ENCODE results near the gene C16orf78. TPM values are rescaled to one million over a fixed set of nuclear protein-coding genes. Genes with fewer than 3 reads are reported as not detected.
"Not testable (repeated sequence)": the region's sequence is repeated elsewhere in the genome, so short reads cannot be mapped to it uniquely, and the experiment has no call there.

C16orf78 gene
- total and polyA plus RNA-seq, 2 donors (not counting 1 experiment from before 2014, with no cell fraction given), result not detected

DNA sequence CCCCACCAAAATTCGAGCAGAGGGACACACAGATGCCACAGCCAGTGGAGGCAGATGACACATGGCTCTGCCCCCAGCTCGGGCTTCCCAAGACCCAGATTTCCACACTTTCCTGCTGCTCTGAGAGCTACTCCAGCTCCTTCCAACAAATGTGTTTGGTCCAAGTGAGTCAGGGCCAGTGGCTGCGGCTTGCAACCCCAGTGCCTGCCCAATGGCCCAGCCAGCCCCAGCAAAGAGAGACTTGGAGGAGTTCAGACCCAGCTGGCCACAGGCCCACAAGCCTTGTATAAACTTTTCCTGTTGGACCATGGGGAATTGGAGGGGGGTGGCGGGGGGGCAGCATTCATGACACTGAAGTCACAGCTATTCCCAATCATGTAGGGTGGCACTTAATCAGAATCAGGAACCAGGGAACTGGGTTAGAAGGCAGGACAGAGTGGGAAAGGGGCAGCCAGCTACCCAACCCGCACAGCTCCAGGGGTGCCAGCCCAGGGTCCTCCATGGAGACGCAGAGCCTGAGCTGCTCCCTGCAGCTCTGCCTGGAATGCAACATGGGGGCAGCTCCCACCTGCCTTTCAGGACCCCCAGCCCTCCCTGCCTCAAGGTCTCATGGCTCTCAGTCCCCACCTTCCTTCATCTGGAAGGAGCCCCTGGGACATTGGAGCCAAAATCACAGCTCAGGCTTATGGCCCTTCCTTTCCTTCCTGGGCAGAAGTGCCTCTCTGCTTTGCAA is 17.5 kb upstream of the C16orf78 start:
- Histone ChIP-seq H3K79me2 (ENCODE audit: control insufficient read depth, insufficient read depth, low read length) (no peaks in the 10 kb centered on the region), H3K9me3 (ENCODE audit: control insufficient read depth, insufficient read depth, low read depth, low read length) (no peaks in the 10 kb centered on the region), H2AFZ (ENCODE audit: low read length) (no peak overlapping the region), H3K4me1 (ENCODE audit: control insufficient read depth, extremely low read depth, insufficient read depth, low read length) (no peaks in the 10 kb centered on the region), H3K27ac (ENCODE audit: insufficient read depth, low read length) (no peak overlapping the region), H4K20me1 (ENCODE audit: control insufficient read depth, extremely low read depth, insufficient read depth, low read length) (no peaks in the 10 kb centered on the region), H3K4me2 (ENCODE audit: extremely low read depth, insufficient read depth, low read length) (no peak overlapping the region), H3K27me3 (ENCODE audit: control insufficient read depth, insufficient read depth, low read length) (no peaks in the 10 kb centered on the region), H3K36me3 (ENCODE audit: control insufficient read depth, insufficient read depth, low read length) (no peaks in the 10 kb centered on the region), H3K4me3 (replicated peaks in 1 of 4; ENCODE audit: control extremely low read depth in 1 of 4, insufficient read depth in 1 of 4, low read depth in 3 of 4, low read length in 4 of 4) (no peak overlapping the region), H3K9ac (ENCODE audit: insufficient read depth, low read length) (no peak overlapping the region)
- DNase-seq (ENCODE audit: low read depth in 2 of 2), result no peak
- TF ChIP-seq EZH2 (IDR thresholded peaks at IDR 0.05; ENCODE audit: low read length, missing control alignments), result no peak
- no peak for TF ChIP-seq CTCF (conservative IDR thresholded peaks at IDR 0.05 in 1 of 2, IDR thresholded peaks at IDR 0.05 in 1 of 2; ENCODE audit: low read depth in 1 of 2, low read length in 2 of 2)

DNA sequence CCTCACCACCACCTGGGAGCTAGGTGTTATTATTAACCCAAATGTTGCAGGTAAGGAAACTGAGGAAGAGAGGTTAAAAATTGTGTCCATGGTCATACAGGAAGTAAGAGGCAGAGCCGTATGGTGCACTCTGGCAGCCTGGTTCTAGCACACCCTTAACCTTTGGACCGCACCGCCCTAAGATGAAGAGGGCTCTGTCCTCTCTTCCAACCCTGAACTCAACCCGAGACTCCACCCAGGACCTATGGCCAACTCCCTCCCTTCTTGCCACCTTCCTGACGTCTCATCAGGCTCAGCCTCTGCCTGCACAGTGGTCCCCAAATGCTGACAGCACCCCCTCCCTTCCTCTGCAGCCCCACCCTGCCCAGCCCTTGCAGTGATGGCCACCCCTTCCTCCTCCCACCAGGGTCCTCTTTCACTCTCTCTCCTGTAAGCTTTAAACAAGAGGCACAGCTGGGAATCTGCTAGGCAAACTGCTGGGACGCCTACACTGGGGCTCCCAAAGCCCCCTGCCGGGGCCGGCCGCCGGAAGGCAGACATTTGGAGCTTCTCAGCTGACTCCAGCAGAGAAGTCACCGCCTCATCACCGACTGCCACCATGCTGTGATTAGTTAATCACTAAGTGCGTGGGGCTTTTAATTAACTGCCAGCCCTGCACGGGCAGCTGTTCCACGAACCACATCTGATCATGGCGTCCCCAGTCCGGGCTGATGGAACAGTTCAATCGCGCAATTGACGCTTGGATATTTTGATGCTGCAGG is 16.7 kb upstream of the C16orf78 start:
- H3K4me1 ChIP-seq (ENCODE audit: control insufficient read depth, extremely low read depth, insufficient read depth, low read length), result no peaks in the 10 kb centered on the region
- H3K27me3 ChIP-seq (ENCODE audit: control insufficient read depth, insufficient read depth, low read length), result no peaks in the 10 kb centered on the region
- H3K9me3 ChIP-seq (ENCODE audit: control insufficient read depth, insufficient read depth, low read depth, low read length), result no peaks in the 10 kb centered on the region
- no peak overlapping the region for H2AFZ ChIP-seq (ENCODE audit: low read length)
- no peaks in the 10 kb centered on the region for H4K20me1 ChIP-seq (ENCODE audit: control insufficient read depth, extremely low read depth, insufficient read depth, low read length)
- no peaks in the 10 kb centered on the region for H3K79me2 ChIP-seq (ENCODE audit: control insufficient read depth, insufficient read depth, low read length)
- H3K27ac ChIP-seq (ENCODE audit: insufficient read depth, low read length), result no peak overlapping the region
- no peak overlapping the region for H3K9ac ChIP-seq (ENCODE audit: insufficient read depth, low read length)
- H3K4me3 ChIP-seq (replicated peaks in 1 of 4; ENCODE audit: control extremely low read depth in 1 of 4, insufficient read depth in 1 of 4, low read depth in 3 of 4, low read length in 4 of 4), result no peak overlapping the region
- no peak for DNase-seq (ENCODE audit: low read depth in 2 of 2)
- H3K4me2 ChIP-seq (ENCODE audit: extremely low read depth, insufficient read depth, low read length), result no peak overlapping the region
- TF ChIP-seq CTCF (conservative IDR thresholded peaks at IDR 0.05 in 1 of 2, IDR thresholded peaks at IDR 0.05 in 1 of 2; ENCODE audit: low read depth in 1 of 2, low read length in 2 of 2) (no peak), EZH2 (IDR thresholded peaks at IDR 0.05; ENCODE audit: low read length, missing control alignments) (no peak)
- H3K36me3 ChIP-seq (ENCODE audit: control insufficient read depth, insufficient read depth, low read length), result no peaks in the 10 kb centered on the region

DNA sequence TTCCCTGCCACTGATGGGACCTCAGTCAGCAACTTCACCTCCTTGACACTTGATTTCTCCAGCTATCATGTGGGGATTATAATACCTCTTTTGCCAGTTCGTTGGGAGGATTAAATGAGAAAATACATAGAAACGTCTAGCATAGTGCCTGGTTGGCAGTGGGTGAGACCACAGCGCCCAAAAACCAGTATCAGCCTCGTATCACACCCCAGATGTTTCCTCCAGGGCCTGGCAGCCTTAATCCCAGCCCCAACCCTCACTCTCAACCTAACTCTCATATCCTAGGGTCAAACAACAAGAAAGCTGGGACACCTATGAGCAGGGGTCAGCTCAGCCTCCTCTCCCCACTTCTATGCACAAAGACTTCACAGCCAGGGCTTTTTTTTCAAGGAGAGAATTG is 14.0 kb upstream of the C16orf78 start:
- Histone ChIP-seq H3K36me3 (ENCODE audit: control insufficient read depth, insufficient read depth, low read length) (no peaks in the 10 kb centered on the region), H3K9ac (ENCODE audit: insufficient read depth, low read length) (no peak overlapping the region), H2AFZ (ENCODE audit: low read length) (no peak overlapping the region), H3K79me2 (ENCODE audit: control insufficient read depth, insufficient read depth, low read length) (no peaks in the 10 kb centered on the region), H3K4me3 (replicated peaks in 1 of 4; ENCODE audit: control extremely low read depth in 1 of 4, insufficient read depth in 1 of 4, low read depth in 3 of 4, low read length in 4 of 4) (no peak overlapping the region), H3K27me3 (ENCODE audit: control insufficient read depth, insufficient read depth, low read length) (no peaks in the 10 kb centered on the region), H3K27ac (ENCODE audit: insufficient read depth, low read length) (no peak overlapping the region), H4K20me1 (ENCODE audit: control insufficient read depth, extremely low read depth, insufficient read depth, low read length) (no peaks in the 10 kb centered on the region), H3K4me2 (ENCODE audit: extremely low read depth, insufficient read depth, low read length) (no peak overlapping the region), H3K4me1 (ENCODE audit: control insufficient read depth, extremely low read depth, insufficient read depth, low read length) (no peaks in the 10 kb centered on the region), H3K9me3 (ENCODE audit: control insufficient read depth, insufficient read depth, low read depth, low read length) (no peaks in the 10 kb centered on the region)
- no peak for DNase-seq (ENCODE audit: low read depth in 2 of 2)
- TF ChIP-seq EZH2 (IDR thresholded peaks at IDR 0.05; ENCODE audit: low read length, missing control alignments), result no peak
- no peak for TF ChIP-seq CTCF (conservative IDR thresholded peaks at IDR 0.05 in 1 of 2, IDR thresholded peaks at IDR 0.05 in 1 of 2; ENCODE audit: low read depth in 1 of 2, low read length in 2 of 2)

DNA sequence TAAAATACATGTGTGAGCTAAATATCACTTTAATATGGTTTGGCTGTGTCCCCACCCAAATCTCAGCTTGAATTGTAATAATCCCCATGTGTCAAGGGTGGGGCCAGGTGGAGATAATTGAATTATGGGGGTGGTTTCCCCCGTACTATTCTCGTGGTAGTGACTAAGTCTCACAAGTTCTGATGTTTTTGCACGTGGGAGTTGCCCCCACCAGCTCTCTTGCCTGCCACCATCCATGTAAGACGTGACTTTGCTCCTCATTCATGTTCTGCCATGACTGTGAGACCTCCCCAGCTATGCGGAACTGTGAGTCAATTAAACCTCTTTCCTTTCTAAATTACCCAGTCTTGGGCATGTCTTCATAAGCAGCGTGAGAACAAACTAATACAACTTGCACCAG is 11.9 kb upstream of the C16orf78 start:
- not testable (repeated sequence) for H4K20me1 ChIP-seq (ENCODE audit: control insufficient read depth, extremely low read depth, insufficient read depth, low read length); H3K9ac ChIP-seq (ENCODE audit: insufficient read depth, low read length); H2AFZ ChIP-seq (ENCODE audit: low read length); H3K36me3 ChIP-seq (ENCODE audit: control insufficient read depth, insufficient read depth, low read length); H3K27me3 ChIP-seq (ENCODE audit: control insufficient read depth, insufficient read depth, low read length); H3K27ac ChIP-seq (ENCODE audit: insufficient read depth, low read length); H3K79me2 ChIP-seq (ENCODE audit: control insufficient read depth, insufficient read depth, low read length); H3K9me3 ChIP-seq (ENCODE audit: control insufficient read depth, insufficient read depth, low read depth, low read length); H3K4me1 ChIP-seq (ENCODE audit: control insufficient read depth, extremely low read depth, insufficient read depth, low read length); H3K4me2 ChIP-seq (ENCODE audit: extremely low read depth, insufficient read depth, low read length); DNase-seq (ENCODE audit: low read depth in 2 of 2); H3K4me3 ChIP-seq (replicated peaks in 1 of 4; ENCODE audit: control extremely low read depth in 1 of 4, insufficient read depth in 1 of 4, low read depth in 3 of 4, low read length in 4 of 4)
